WTC11 (cell line): ENCODE measurements around the gene HSPA4. TPM values are rescaled to one million over a fixed set of nuclear protein-coding genes. Genes with fewer than 3 reads are reported as not detected.

Experiments used
- ATAC-seq: fragments of 200-7000 bp; cut with Tn5 transposase; 2 replicates; pipeline ENCODE4 v1.10.0; 2021; ENCODE audit warnings: mild to moderate bottlenecking, moderate library complexity
- CTCF ChIA-PET: fragments of 300-600 bp; sonication (Branson Sonifier 250); formaldehyde crosslinking; loops from one replicate; lab custom pipeline; 2021; ENCODE audit warnings: antibody characterized with exemption; lab: Charles Lee
- POLR2A ChIA-PET: fragments of 350-600 bp; sonication (Branson Sonifier 250); formaldehyde crosslinking; loops from one replicate; lab custom pipeline; 2021; ENCODE audit warnings: antibody characterized with exemption; lab: Charles Lee
- DNase-seq: peaks from one replicate; pipeline ENCODE4 v3.0.0; 2021; ENCODE audit warnings: low spot score
- H3K27ac Mint-ChIP-seq: 2 replicates; pipeline ENCODE4 v1.8.0; 2021; ENCODE audit warnings: mixed read lengths
- H3K27me3 Mint-ChIP-seq: 2 replicates; pipeline ENCODE4 v1.8.0; 2021; ENCODE audit warnings: low read depth, mild to moderate bottlenecking, moderate library complexity, mixed read lengths
- H3K36me3 Mint-ChIP-seq: 2 replicates; pipeline ENCODE4 v1.8.0; 2021; ENCODE audit warnings: mixed read lengths
- H3K4me1 Mint-ChIP-seq: 2 replicates; pipeline ENCODE4 v1.8.0; 2022; ENCODE audit warnings: mixed read lengths
- H3K4me3 Mint-ChIP-seq: 2 replicates; pipeline ENCODE4 v1.8.0; 2021; ENCODE audit warnings: mild to moderate bottlenecking, moderate library complexity, mixed read lengths
- H3K9me3 Mint-ChIP-seq: 2 replicates; pipeline ENCODE4 v1.8.0; 2021; ENCODE audit warnings: mixed read lengths
- EMX1 ChIP-seq: fragments of 250-450 bp; sonication (Bioruptor Pico); IDR thresholded peaks from 2 replicates; pipeline ENCODE4 v1.8.0; 2021; ENCODE audit warnings: mild to moderate bottlenecking
- ETV6 ChIP-seq: sonication (generic); formaldehyde crosslinking; IDR thresholded peaks from 2 replicates; pipeline ENCODE4 v1.8.1; 2022; ENCODE audit warnings: mild to moderate bottlenecking, missing genetic modification reagents
- NFATC4 ChIP-seq: fragments of 250-450 bp; sonication (Bioruptor Pico); IDR thresholded peaks from 2 replicates; pipeline ENCODE4 v1.9.0; 2021; ENCODE audit warnings: mild to moderate bottlenecking
- NR2C2 ChIP-seq: sonication (generic); formaldehyde crosslinking; IDR thresholded peaks from 2 replicates; pipeline ENCODE4 v1.8.0; 2022; ENCODE audit warnings: mild to moderate bottlenecking, missing genetic modification reagents
- OVOL2 ChIP-seq: fragments of 250-450 bp; sonication (Bioruptor Pico); IDR thresholded peaks from 2 replicates; pipeline ENCODE4 v1.9.0; 2021; ENCODE audit warnings: mild to moderate bottlenecking, borderline replicate concordance
- SMAD3 ChIP-seq: sonication (generic); formaldehyde crosslinking; IDR thresholded peaks from 2 replicates; pipeline ENCODE4 v1.8.0; 2022; ENCODE audit warnings: missing genetic modification reagents, mild to moderate bottlenecking, borderline replicate concordance
- ZNF219 ChIP-seq: sonication (generic); formaldehyde crosslinking; IDR thresholded peaks from 2 replicates; pipeline ENCODE4 v1.8.0; 2023; ENCODE audit warnings: missing genetic modification reagents, mild to moderate bottlenecking, borderline replicate concordance
- ZNF396 ChIP-seq: fragments of 250-450 bp; sonication (Bioruptor Pico); IDR thresholded peaks from 2 replicates; pipeline ENCODE4 v1.8.0; 2021; ENCODE audit warnings: mild to moderate bottlenecking, moderate library complexity, borderline replicate concordance
- ZNF416 ChIP-seq: fragments of 250-450 bp; sonication (Bioruptor Pico); IDR thresholded peaks from 2 replicates; pipeline ENCODE4 v1.9.0; 2021; ENCODE audit warnings: mild to moderate bottlenecking, inconsistent platforms
- total RNA-seq: library from RNA; stranded (reverse); gene quantifications from 3 replicates; pipeline ENCODE4 v1.2.3, GENCODE V29; 2021
- TF ChIP-seq, protein P1 (sequence below): fragments of 200-600 bp; IDR thresholded peaks from 2 replicates; pipeline ENCODE4 v1.8.0; 2022; ENCODE audit warnings: antibody characterized with exemption
- TF ChIP-seq, protein P2 (sequence below): sonication (generic); formaldehyde crosslinking; IDR thresholded peaks from 2 replicates; pipeline ENCODE4 v1.8.0; 2023; ENCODE audit warnings: missing genetic modification reagents
- TF ChIP-seq, protein P3 (sequence below): sonication (generic); formaldehyde crosslinking; IDR thresholded peaks from 2 replicates; pipeline ENCODE4 v1.8.0; 2022; ENCODE audit warnings: mild to moderate bottlenecking, missing genetic modification reagents
- TF ChIP-seq, protein P4 (sequence below): sonication (generic); formaldehyde crosslinking; IDR thresholded peaks from 2 replicates; pipeline ENCODE4 v1.8.0; 2022; ENCODE audit warnings: mild to moderate bottlenecking, missing genetic modification reagents
- TF ChIP-seq, protein P5 (sequence below): sonication (generic); formaldehyde crosslinking; IDR thresholded peaks from 2 replicates; pipeline ENCODE4 v1.8.1; 2022; ENCODE audit warnings: mild to moderate bottlenecking, missing genetic modification reagents, moderate library complexity, borderline replicate concordance
- TF ChIP-seq, protein P6 (sequence below): sonication (generic); formaldehyde crosslinking; IDR thresholded peaks from 2 replicates; pipeline ENCODE4 v1.8.1; 2023; ENCODE audit warnings: mild to moderate bottlenecking, missing genetic modification reagents
- TF ChIP-seq, protein P7 (sequence below): sonication (generic); formaldehyde crosslinking; IDR thresholded peaks from 2 replicates; pipeline ENCODE4 v1.8.0; 2022; ENCODE audit warnings: mild to moderate bottlenecking, missing genetic modification reagents
- TF ChIP-seq, protein P8 (sequence below): fragments of 250-450 bp; sonication (Bioruptor Pico); IDR thresholded peaks from 2 replicates; pipeline ENCODE4 v2.1.2; 2022; ENCODE audit warnings: mild to moderate bottlenecking, moderate library complexity
- TF ChIP-seq, protein P9 (sequence below): fragments of 250-450 bp; sonication (Bioruptor Pico); IDR thresholded peaks from 2 replicates; pipeline ENCODE4 v1.9.0; 2021; ENCODE audit warnings: mild to moderate bottlenecking, borderline replicate concordance
- TF ChIP-seq, protein P10 (sequence below): sonication (generic); formaldehyde crosslinking; IDR thresholded peaks from 2 replicates; pipeline ENCODE4 v1.8.1; 2022; ENCODE audit warnings: missing genetic modification reagents, borderline replicate concordance

Gene HSPA4
- total RNA-seq, 1 experiment from 2014 or later = 363 TPM

DNA sequence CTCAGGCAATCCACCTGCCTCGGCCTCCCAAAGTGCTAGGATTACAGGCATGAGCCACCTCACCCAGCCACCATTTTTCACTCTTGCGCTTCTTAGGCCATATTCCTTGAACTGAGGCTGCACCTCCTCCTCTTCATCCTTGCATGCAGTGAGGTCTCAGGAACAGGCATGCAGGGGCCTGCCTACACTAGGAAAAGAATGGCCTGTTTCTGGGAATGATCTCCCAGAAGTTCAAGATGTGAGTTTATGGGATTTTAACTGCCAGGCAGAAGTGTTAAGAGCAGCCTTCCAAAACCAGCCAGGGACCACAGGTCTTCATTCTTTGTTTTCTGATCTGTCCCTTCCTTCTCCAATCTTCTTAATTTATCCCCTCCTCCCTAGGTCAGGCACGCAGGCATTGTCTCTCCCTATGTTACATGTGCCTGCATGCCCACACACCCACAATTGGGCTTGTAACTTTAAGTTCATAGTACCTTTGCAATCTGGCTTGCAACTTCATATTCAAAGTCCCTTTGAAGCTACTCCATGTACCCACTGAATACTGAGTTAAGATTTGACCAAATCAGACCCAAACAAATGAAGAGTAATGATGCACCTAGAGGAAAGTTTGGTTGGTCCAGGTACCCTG, 10.5 kb upstream of the HSPA4 start (continued):
- TF ChIP-seq, protein P1, sequence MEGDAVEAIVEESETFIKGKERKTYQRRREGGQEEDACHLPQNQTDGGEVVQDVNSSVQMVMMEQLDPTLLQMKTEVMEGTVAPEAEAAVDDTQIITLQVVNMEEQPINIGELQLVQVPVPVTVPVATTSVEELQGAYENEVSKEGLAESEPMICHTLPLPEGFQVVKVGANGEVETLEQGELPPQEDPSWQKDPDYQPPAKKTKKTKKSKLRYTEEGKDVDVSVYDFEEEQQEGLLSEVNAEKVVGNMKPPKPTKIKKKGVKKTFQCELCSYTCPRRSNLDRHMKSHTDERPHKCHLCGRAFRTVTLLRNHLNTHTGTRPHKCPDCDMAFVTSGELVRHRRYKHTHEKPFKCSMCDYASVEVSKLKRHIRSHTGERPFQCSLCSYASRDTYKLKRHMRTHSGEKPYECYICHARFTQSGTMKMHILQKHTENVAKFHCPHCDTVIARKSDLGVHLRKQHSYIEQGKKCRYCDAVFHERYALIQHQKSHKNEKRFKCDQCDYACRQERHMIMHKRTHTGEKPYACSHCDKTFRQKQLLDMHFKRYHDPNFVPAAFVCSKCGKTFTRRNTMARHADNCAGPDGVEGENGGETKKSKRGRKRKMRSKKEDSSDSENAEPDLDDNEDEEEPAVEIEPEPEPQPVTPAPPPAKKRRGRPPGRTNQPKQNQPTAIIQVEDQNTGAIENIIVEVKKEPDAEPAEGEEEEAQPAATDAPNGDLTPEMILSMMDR = no peak
- TF ChIP-seq, protein P2, sequence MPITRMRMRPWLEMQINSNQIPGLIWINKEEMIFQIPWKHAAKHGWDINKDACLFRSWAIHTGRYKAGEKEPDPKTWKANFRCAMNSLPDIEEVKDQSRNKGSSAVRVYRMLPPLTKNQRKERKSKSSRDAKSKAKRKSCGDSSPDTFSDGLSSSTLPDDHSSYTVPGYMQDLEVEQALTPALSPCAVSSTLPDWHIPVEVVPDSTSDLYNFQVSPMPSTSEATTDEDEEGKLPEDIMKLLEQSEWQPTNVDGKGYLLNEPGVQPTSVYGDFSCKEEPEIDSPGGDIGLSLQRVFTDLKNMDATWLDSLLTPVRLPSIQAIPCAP (CRISPR knock-in tag) = no peak
- TF ChIP-seq ZNF219 (no peak), EMX1 (CRISPR knock-in tag) (no peak), NFATC4 (CRISPR knock-in tag) (no peak), SMAD3 (CRISPR knock-in tag) (no peak), ETV6 (CRISPR knock-in tag) (no peak), ZNF416 (CRISPR knock-in tag) (no peak)
- TF ChIP-seq, protein P3, sequence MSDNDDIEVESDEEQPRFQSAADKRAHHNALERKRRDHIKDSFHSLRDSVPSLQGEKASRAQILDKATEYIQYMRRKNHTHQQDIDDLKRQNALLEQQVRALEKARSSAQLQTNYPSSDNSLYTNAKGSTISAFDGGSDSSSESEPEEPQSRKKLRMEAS (CRISPR knock-in tag) = no peak
- TF ChIP-seq, protein P4, sequence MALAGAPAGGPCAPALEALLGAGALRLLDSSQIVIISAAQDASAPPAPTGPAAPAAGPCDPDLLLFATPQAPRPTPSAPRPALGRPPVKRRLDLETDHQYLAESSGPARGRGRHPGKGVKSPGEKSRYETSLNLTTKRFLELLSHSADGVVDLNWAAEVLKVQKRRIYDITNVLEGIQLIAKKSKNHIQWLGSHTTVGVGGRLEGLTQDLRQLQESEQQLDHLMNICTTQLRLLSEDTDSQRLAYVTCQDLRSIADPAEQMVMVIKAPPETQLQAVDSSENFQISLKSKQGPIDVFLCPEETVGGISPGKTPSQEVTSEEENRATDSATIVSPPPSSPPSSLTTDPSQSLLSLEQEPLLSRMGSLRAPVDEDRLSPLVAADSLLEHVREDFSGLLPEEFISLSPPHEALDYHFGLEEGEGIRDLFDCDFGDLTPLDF (CRISPR knock-in tag) = no peak
- TF ChIP-seq, protein P5, sequence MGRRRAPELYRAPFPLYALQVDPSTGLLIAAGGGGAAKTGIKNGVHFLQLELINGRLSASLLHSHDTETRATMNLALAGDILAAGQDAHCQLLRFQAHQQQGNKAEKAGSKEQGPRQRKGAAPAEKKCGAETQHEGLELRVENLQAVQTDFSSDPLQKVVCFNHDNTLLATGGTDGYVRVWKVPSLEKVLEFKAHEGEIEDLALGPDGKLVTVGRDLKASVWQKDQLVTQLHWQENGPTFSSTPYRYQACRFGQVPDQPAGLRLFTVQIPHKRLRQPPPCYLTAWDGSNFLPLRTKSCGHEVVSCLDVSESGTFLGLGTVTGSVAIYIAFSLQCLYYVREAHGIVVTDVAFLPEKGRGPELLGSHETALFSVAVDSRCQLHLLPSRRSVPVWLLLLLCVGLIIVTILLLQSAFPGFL = no peak
- TF ChIP-seq, protein P6, sequence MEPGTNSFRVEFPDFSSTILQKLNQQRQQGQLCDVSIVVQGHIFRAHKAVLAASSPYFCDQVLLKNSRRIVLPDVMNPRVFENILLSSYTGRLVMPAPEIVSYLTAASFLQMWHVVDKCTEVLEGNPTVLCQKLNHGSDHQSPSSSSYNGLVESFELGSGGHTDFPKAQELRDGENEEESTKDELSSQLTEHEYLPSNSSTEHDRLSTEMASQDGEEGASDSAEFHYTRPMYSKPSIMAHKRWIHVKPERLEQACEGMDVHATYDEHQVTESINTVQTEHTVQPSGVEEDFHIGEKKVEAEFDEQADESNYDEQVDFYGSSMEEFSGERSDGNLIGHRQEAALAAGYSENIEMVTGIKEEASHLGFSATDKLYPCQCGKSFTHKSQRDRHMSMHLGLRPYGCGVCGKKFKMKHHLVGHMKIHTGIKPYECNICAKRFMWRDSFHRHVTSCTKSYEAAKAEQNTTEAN (CRISPR knock-in tag) = no peak

DNA sequence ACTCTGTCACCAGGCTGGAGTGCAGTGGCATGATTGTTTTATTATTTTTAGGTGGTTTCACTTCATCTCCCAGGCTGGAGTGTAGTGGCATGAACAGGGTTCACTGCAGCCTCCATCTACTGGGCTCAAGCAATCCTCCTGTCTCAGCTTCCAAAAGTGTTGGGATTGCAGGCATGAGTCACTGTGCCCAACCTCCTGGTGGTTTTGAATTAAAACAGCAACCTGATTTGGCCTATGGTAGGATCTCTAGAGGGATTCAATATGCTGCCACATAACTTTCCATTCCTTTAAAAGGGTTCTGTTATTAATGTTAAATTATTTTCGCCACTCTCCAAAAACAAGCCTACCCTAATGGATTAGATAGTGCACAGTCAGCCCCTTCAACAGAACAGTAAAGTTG, 9.9 kb upstream of the HSPA4 start:
- H3K36me3 Mint-ChIP-seq = no peaks in the 10 kb centered on the region
- H3K27me3 Mint-ChIP-seq = no peaks in the 10 kb centered on the region
- POLR2A ChIA-PET = no interaction called here
- ATAC-seq (peak; percentile 56), DNase-seq (no peak)
- no peak overlapping the region for H3K27ac Mint-ChIP-seq
- CTCF ChIA-PET = no interaction called here
- peaks cover 13% of the 10 kb centered on the region for H3K4me1 Mint-ChIP-seq
- no peak overlapping the region for H3K4me3 Mint-ChIP-seq
- H3K9me3 Mint-ChIP-seq = no peaks in the 10 kb centered on the region
- TF ChIP-seq NR2C2 (CRISPR knock-in tag) (no peak), OVOL2 (no peak), ZNF416 (CRISPR knock-in tag) (no peak), SMAD3 (CRISPR knock-in tag) (no peak), ZNF396 (CRISPR knock-in tag) (no peak)
- TF ChIP-seq, protein P7, sequence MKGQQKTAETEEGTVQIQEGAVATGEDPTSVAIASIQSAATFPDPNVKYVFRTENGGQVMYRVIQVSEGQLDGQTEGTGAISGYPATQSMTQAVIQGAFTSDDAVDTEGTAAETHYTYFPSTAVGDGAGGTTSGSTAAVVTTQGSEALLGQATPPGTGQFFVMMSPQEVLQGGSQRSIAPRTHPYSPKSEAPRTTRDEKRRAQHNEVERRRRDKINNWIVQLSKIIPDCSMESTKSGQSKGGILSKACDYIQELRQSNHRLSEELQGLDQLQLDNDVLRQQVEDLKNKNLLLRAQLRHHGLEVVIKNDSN (CRISPR knock-in tag) = no peak
- TF ChIP-seq, protein P8, sequence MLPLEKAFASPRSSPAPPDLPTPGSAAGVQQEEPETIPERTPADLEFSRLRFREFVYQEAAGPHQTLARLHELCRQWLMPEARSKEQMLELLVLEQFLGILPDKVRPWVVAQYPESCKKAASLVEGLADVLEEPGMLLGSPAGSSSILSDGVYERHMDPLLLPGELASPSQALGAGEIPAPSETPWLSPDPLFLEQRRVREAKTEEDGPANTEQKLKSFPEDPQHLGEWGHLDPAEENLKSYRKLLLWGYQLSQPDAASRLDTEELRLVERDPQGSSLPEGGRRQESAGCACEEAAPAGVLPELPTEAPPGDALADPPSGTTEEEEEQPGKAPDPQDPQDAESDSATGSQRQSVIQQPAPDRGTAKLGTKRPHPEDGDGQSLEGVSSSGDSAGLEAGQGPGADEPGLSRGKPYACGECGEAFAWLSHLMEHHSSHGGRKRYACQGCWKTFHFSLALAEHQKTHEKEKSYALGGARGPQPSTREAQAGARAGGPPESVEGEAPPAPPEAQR (CRISPR knock-in tag) = no peak
- TF ChIP-seq, protein P9, sequence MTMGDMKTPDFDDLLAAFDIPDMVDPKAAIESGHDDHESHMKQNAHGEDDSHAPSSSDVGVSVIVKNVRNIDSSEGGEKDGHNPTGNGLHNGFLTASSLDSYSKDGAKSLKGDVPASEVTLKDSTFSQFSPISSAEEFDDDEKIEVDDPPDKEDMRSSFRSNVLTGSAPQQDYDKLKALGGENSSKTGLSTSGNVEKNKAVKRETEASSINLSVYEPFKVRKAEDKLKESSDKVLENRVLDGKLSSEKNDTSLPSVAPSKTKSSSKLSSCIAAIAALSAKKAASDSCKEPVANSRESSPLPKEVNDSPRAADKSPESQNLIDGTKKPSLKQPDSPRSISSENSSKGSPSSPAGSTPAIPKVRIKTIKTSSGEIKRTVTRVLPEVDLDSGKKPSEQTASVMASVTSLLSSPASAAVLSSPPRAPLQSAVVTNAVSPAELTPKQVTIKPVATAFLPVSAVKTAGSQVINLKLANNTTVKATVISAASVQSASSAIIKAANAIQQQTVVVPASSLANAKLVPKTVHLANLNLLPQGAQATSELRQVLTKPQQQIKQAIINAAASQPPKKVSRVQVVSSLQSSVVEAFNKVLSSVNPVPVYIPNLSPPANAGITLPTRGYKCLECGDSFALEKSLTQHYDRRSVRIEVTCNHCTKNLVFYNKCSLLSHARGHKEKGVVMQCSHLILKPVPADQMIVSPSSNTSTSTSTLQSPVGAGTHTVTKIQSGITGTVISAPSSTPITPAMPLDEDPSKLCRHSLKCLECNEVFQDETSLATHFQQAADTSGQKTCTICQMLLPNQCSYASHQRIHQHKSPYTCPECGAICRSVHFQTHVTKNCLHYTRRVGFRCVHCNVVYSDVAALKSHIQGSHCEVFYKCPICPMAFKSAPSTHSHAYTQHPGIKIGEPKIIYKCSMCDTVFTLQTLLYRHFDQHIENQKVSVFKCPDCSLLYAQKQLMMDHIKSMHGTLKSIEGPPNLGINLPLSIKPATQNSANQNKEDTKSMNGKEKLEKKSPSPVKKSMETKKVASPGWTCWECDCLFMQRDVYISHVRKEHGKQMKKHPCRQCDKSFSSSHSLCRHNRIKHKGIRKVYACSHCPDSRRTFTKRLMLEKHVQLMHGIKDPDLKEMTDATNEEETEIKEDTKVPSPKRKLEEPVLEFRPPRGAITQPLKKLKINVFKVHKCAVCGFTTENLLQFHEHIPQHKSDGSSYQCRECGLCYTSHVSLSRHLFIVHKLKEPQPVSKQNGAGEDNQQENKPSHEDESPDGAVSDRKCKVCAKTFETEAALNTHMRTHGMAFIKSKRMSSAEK (CRISPR knock-in tag) = no peak
- TF ChIP-seq, protein P10, sequence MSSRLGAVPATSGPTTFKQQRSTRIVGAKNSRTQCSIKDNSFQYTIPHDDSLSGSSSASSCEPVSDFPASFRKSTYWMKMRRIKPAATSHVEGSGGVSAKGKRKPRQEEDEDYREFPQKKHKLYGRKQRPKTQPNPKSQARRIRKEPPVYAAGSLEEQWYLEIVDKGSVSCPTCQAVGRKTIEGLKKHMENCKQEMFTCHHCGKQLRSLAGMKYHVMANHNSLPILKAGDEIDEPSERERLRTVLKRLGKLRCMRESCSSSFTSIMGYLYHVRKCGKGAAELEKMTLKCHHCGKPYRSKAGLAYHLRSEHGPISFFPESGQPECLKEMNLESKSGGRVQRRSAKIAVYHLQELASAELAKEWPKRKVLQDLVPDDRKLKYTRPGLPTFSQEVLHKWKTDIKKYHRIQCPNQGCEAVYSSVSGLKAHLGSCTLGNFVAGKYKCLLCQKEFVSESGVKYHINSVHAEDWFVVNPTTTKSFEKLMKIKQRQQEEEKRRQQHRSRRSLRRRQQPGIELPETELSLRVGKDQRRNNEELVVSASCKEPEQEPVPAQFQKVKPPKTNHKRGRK = no peak
